Endothelial cell of umbilical vein (primary cell): Measurements from ENCODE around the gene POFUT2. TPM values are rescaled to one million over a fixed set of nuclear protein-coding genes. Genes with fewer than 3 reads are reported as not detected.

Experiments
- BruUV-seq: library from RNA; stranded (reverse); fragments of 400-500 nt; replicated peaks from 2 replicates; lab custom pipeline; 2021; lab: Mats Ljungman, UMichigan
- CTCF ChIA-PET: fragments of 300-600, 350-600 bp; sonication (Branson Sonifier 250); formaldehyde crosslinking; loops from one replicate; lab custom pipeline; 2021; ENCODE audit warnings: antibody characterized with exemption, inconsistent platforms; lab: Charles Lee
- POLR2A ChIA-PET: fragments of 300-600, 350-600 bp; sonication (Branson Sonifier 250); formaldehyde crosslinking; loops from one replicate; lab custom pipeline; 2021; ENCODE audit warnings: antibody characterized with exemption, inconsistent platforms; lab: Charles Lee
- DNase-seq: peaks from one replicate; pipeline ENCODE4 v3.0.0-alpha.2; 2011; ENCODE audit warnings: low read depth, low spot score
- FAIRE-seq: peaks from 2 replicates; lab custom pipeline; 2011; peaks lifted over from hg19 to GRCh38; lab: Jason Lieb, UNC
- H2AFZ ChIP-seq: 2 replicates; pipeline ENCODE4 v1.6.0; 2012; ENCODE audit warnings: low read depth, low read length, control low read depth, inconsistent platforms
- H3K27ac ChIP-seq: 2 replicates; pipeline ENCODE4 v1.5.1; 2011; ENCODE audit warnings: low read depth, mild to moderate bottlenecking, control low read depth, low read length, moderate library complexity; ENCODE audit not compliant: insufficient read depth
- H3K27me3 ChIP-seq, 2 experiments: 2 replicates each; pipeline versions ENCODE4 v1.6.0 to v1.6.1; 2011; ENCODE audit warnings: low read length in 2 of 2, mixed read lengths in 1 of 2; ENCODE audit not compliant: control insufficient read depth in 2 of 2, insufficient read depth in 2 of 2
- H3K36me3 ChIP-seq, 2 experiments: 2 replicates in 1 of 2; 3 replicates in 1 of 2; pipeline ENCODE4 v1.5.1; 2011; ENCODE audit warnings: low read length in 2 of 2, mild to moderate bottlenecking in 1 of 2, moderate library complexity in 1 of 2; ENCODE audit not compliant: control insufficient read depth in 2 of 2, insufficient read depth in 2 of 2; ENCODE audit errors: extremely low read depth in 1 of 2
- H3K4me1 ChIP-seq: 3 replicates; pipeline ENCODE4 v1.5.1; 2011; ENCODE audit warnings: mild to moderate bottlenecking, low read length; ENCODE audit not compliant: control insufficient read depth, insufficient read depth; ENCODE audit errors: extremely low read depth
- H3K4me2 ChIP-seq: 2 replicates; pipeline ENCODE4 v1.6.1; 2011; ENCODE audit warnings: low read length, control low read depth, mixed read lengths; ENCODE audit not compliant: insufficient read depth
- H3K4me3 ChIP-seq, 3 experiments: fragments of 200-600 bp in 1 of 3; sonication (generic), shearing (Covaris generic) in 1 of 3; replicated peaks in 1 of 3; 2 replicates each; pipeline ENCODE4 v1.5.1; 2011 to 2016; ENCODE audit warnings: control low read depth in 3 of 3, low read length in 3 of 3, mild to moderate bottlenecking in 2 of 3, inconsistent platforms in 1 of 3, low read depth in 1 of 3, moderate library complexity in 1 of 3; ENCODE audit not compliant: insufficient read depth in 1 of 3
- H3K79me2 ChIP-seq: 2 replicates; pipeline ENCODE4 v1.6.0; 2012; ENCODE audit warnings: low read length, inconsistent platforms; ENCODE audit not compliant: control insufficient read depth, insufficient read depth
- H3K9ac ChIP-seq: replicated peaks from 2 replicates; pipeline ENCODE3; 2011; ENCODE audit warnings: low read length, control low read depth; ENCODE audit not compliant: insufficient read depth; ENCODE audit errors: extremely low read depth
- H3K9me1 ChIP-seq: replicated peaks from 3 replicates; pipeline ENCODE4 v1.6.0; 2011; ENCODE audit warnings: mild to moderate bottlenecking, low read length; ENCODE audit not compliant: control insufficient read depth, insufficient read depth; ENCODE audit errors: extremely low read depth
- H3K9me3 ChIP-seq: replicated peaks from 2 replicates; pipeline ENCODE4 v1.5.1; 2012; ENCODE audit warnings: low read length, inconsistent platforms; ENCODE audit not compliant: control insufficient read depth, insufficient read depth
- H4K20me1 ChIP-seq: replicated peaks from 2 replicates; pipeline ENCODE3; 2011; ENCODE audit warnings: mild to moderate bottlenecking, low read length; ENCODE audit not compliant: control insufficient read depth, insufficient read depth; ENCODE audit errors: extremely low read depth
- EZH2 ChIP-seq: IDR thresholded peaks from 2 replicates; pipeline ENCODE4 v1.6.1; 2012; ENCODE audit warnings: borderline replicate concordance, low read depth, mild to moderate bottlenecking, moderate library complexity, low read length, inconsistent platforms; ENCODE audit not compliant: severe bottlenecking
- FOS ChIP-seq: IDR thresholded peaks from 2 replicates; pipeline ENCODE4 v1.6.1; 2011; ENCODE audit warnings: mild to moderate bottlenecking, low read length, moderate library complexity, borderline replicate concordance; ENCODE audit not compliant: insufficient read depth
- GATA2 ChIP-seq: IDR thresholded peaks from 2 replicates; pipeline ENCODE4 v1.7.0; 2011; ENCODE audit warnings: low read depth, mild to moderate bottlenecking, moderate library complexity, mixed read lengths, low read length; ENCODE audit not compliant: insufficient read length, insufficient read depth
- JUN ChIP-seq: IDR thresholded peaks from 2 replicates; pipeline ENCODE4 v1.6.1; 2011; ENCODE audit warnings: borderline replicate concordance, low read depth; ENCODE audit not compliant: insufficient read length, insufficient read depth
- MAX ChIP-seq: IDR thresholded peaks from 2 replicates; pipeline ENCODE4 v1.6.1; 2011; ENCODE audit not compliant: insufficient read depth, insufficient read length
- MYC ChIP-seq: IDR thresholded peaks from one replicate; pipeline ENCODE4 v1.6.1; 2011; ENCODE audit warnings: mild to moderate bottlenecking, low read depth, low read length
- POLR2A ChIP-seq: IDR thresholded peaks from 2 replicates; pipeline ENCODE4 v1.6.1; 2012; ENCODE audit warnings: low read depth, mild to moderate bottlenecking, control low read depth, low read length
- POLR2AphosphoS5 ChIP-seq: IDR thresholded peaks from 2 replicates; pipeline ENCODE4 v1.6.1; 2012; ENCODE audit warnings: low read depth, mild to moderate bottlenecking, control low read depth, low read length, moderate library complexity; ENCODE audit not compliant: insufficient read depth
- dilution Hi-C: fragments of 300-500 bp; cut with MboI; formaldehyde crosslinking; loops from one replicate; pipeline ENCODE4 v1.15.0; 2019; ENCODE audit warnings: low sequenced_read_pairs; ENCODE audit not compliant: extremely low pct_ligation_motif_present
- intact Hi-C: fragments of 100-400 bp; cut with micrococcal nuclease; formaldehyde crosslinking; loops from one replicate; pipeline ENCODE4 v1.10.0; 2022
- polyA plus RNA-seq, 4 experiments: library from polyadenylated mRNA; depleted of rRNA in 3 of 4; stranded (reverse) in 3 of 4; unstranded in 1 of 4; fragments of >200 nt; gene quantifications; 2 replicates each; pipeline versions ENCODE4 v1.2.1 to v1.2.3, GENCODE V29; 2011 to 2012; ENCODE audit warnings: missing spikeins in 1 of 4
- total RNA-seq: library from RNA; stranded (reverse); gene quantifications from 2 replicates; pipeline ENCODE4 v1.2.3, GENCODE V29; 2021

The POFUT2 gene
- total and polyA plus RNA-seq, 2 donors (not counting 3 experiments of a cell fraction or from before 2014, with no cell fraction given) = 30.7 to 47.5 TPM

DNA sequence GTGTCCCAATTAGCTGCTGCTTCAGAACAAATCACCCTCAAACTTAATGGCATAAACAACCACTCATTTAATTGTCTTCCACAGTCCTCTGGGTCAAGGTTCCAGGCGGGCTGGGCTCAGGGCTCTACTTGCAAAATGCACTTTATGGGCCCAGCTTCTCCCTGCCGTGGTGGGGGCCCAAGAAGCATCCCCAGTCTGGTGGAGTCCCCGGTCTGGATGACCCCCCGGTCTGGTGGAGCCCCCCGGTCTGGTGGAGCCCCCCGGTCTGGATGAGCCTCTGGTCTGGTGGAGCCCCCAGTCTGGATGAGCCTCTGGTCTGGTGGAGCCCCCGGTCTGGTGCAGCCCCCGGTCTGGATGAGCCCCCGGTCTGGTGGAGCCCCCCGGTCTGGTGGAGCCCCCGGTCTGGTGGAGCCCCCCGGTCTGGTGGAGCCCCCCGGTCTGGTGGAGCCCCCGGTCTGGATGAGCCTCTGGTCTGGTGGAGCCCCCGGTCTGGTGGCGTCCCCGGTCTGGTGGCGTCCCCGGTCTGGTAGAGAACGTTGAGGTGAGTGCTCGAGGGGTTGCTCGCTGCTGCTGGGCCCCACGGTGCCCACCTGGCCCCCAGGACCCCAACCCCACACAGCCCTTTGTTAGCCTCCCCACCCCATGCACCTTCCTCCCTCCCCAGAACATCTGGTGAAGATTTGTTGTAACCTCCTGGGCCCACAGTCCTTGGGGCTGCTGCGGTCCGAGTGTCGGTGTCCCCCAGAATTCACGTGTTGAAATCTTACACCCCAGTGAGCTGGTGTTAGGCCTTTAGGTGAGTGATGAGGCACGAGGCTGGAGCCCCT, 33.8 kb downstream of the POFUT2 start:
- H3K4me2 ChIP-seq = no peak overlapping the region
- H3K36me3 ChIP-seq = no peaks in the 10 kb centered on the region
- no peaks in the 10 kb centered on the region for H3K4me1 ChIP-seq
- dilution Hi-C loops = no loop called here
- ChIA-PET POLR2A (no interaction called here), CTCF (no interaction called here)
- H3K27ac ChIP-seq = no peak overlapping the region
- no peak overlapping the region for H3K9ac ChIP-seq
- no peak overlapping the region for H2AFZ ChIP-seq
- H3K79me2 ChIP-seq = no peaks in the 10 kb centered on the region
- intact Hi-C loops = no loop called here
- H4K20me1 ChIP-seq = no peaks in the 10 kb centered on the region
- H3K9me3 ChIP-seq = no peaks in the 10 kb centered on the region
- TF ChIP-seq FOS (no peak), EZH2 (no peak), POLR2A (no peak), POLR2AphosphoS5 (no peak), MYC (no peak), JUN (no peak)
- DNase-seq = no peak
- no TSS peak for BruUV-seq
- H3K9me1 ChIP-seq = no peaks in the 10 kb centered on the region
- FAIRE-seq = no peak
- H3K27me3 ChIP-seq = peaks cover 2 to 7% of the 10 kb centered on the region in 2 experiments
- no peak overlapping the region for H3K4me3 ChIP-seq

DNA sequence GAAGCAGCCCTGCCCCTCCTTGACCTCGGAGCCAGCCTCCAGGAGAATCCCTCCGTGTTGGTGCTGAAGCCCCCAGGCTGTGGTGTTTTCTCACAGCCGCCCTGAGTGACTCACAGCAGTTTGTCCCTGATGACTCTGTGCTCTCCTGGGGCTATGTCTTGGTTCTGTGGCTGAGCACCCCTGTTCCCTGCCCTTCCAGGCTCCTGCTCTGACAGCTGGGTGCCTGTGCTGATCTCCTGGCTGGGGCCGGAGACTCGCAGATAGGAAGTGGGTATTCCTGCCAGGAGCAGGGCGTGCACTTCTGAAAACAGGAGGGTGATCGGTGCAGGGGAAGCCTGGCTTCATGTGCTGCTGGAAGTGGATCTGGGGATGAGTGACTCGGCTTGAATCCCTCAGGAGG, 34.5 kb downstream of the POFUT2 start:
- Histone ChIP-seq H3K36me3 (no peaks in the 10 kb centered on the region), H3K79me2 (no peaks in the 10 kb centered on the region), H3K9ac (no peak overlapping the region), H3K4me2 (no peak overlapping the region), H3K4me3 (no peak overlapping the region), H3K27me3 (peaks cover 3 to 14% of the 10 kb centered on the region in 2 experiments), H3K9me3 (no peaks in the 10 kb centered on the region), H3K4me1 (no peaks in the 10 kb centered on the region), H4K20me1 (no peaks in the 10 kb centered on the region), H3K27ac (no peak overlapping the region), H2AFZ (no peak overlapping the region), H3K9me1 (no peaks in the 10 kb centered on the region)
- DNase-seq (peak; percentile 9), FAIRE-seq (no peak)
- POLR2A ChIA-PET = no interaction called here
- TF ChIP-seq GATA2 (no peak), MAX (no peak), FOS (no peak)
- dilution Hi-C loops = no loop called here
- intact Hi-C loops = no loop called here
- BruUV-seq = no TSS peak
- CTCF ChIA-PET = no interaction called here
